Left colon (tissue), 2 donors: ENCODE measurements around the gene FHIT. TPM values are rescaled to one million over a fixed set of nuclear protein-coding genes. Genes with fewer than 3 reads are reported as not detected.

Experiments
- ATAC-seq: fragments of 200-7000 bp; cut with Tn5 transposase; one replicate; pipeline ENCODE4 v1.9.1; 2020; ENCODE audit warnings: mild to moderate bottlenecking, moderate library complexity
- DNase-seq, 2 donors: peaks; one replicate each; pipeline ENCODE4 v3.0.0-alpha.2; 2020
- intact Hi-C, 2 donors: fragments of 100-400 bp; cut with DNase I in 1 of 2; cut with micrococcal nuclease in 1 of 2; formaldehyde crosslinking; loops; one replicate each; pipeline versions ENCODE4 v1.11.2 to v1.14.0; 2022; cut with DNase I, micrococcal nuclease
- total RNA-seq, 2 donors: library from RNA; stranded (reverse); fragmentation: NEBNext Ultra II Directional; extraction: Animal tissue kit (Norgen Biotek cat#: 25700); gene quantifications; one replicate each; pipeline ENCODE4 v1.2.1, GENCODE V29; 2021
- donor health status: DM: no; HTN: no; CAD: no.
- donor health status: DM: yes; HTN: yes; CAD: no.

FHIT gene
- total RNA-seq, 2 donors from 2014 or later = 14.5 to 17.2 TPM

GRCh38 chr3:60771766-60772165, 479.5 kb downstream of the FHIT start:
- ATAC-seq (no peak), DNase-seq (no peak)
- intact Hi-C loops = no loop called here

GRCh38 chr3:60770532-60770931, 480.7 kb downstream of the FHIT start:
- ATAC-seq = no peak
- DNase-seq = no peak
- intact Hi-C loops = no loop called here

- ATAC-seq = no peak
- intact Hi-C loops = no loop called here
Observed at GRCh38 chr3:60767536-60767935, 483.7 kb downstream of the FHIT start.

DNA sequence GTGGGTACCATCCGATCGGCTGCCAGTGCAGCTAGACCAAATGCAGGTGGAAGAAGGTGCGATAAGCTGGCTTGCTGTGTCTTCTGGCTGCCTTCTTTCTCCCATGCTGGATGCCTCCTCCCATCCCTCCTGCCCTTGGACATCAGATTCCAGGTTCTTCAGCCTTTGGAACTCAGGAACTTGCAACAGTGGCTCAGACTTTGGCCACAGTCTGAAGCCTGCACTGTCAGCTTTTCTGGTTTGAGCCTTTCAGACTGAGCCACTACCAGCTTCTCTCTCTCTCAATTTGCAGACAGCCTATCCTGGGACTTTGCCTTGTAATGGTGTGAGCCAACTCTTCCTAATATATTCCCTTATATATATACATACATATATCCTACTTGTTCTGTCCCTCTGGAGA, 485.5 kb downstream of the FHIT start:
- DNase-seq (no peak), ATAC-seq (no peak)
- intact Hi-C loops = no loop called here

More at GRCh38 chr3:60767536-60767935, 483.7 kb downstream of the FHIT start:
- no peak for DNase-seq

- intact Hi-C loops = no loop called here
Observed at GRCh38 chr3:60764870-60765269, 486.4 kb downstream of the FHIT start.

DNA sequence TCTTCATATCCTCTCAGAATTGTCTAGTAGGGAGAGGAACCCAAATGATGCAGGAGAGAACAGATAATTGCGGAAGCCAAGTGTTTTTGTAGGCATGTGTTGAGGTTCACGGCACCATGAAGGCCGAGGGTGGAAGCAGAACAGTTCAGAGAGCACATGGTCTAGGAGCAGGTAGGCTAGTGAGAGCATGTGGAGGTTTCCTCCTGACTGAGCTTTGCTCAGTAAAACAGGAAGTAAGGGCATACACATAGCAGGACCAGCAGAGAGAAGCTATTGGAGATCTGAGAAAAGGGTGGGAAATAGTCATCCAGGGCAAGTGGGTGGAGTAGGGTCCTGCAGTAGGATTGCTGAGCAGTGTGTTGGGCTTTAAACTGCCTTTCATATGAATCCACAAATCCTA, 491.1 kb downstream of the FHIT start:
- ATAC-seq = no peak
- intact Hi-C loops = no loop called here
- no peak for DNase-seq

More at GRCh38 chr3:60764870-60765269, 486.4 kb downstream of the FHIT start:
- ATAC-seq (no peak), DNase-seq (no peak)

DNA sequence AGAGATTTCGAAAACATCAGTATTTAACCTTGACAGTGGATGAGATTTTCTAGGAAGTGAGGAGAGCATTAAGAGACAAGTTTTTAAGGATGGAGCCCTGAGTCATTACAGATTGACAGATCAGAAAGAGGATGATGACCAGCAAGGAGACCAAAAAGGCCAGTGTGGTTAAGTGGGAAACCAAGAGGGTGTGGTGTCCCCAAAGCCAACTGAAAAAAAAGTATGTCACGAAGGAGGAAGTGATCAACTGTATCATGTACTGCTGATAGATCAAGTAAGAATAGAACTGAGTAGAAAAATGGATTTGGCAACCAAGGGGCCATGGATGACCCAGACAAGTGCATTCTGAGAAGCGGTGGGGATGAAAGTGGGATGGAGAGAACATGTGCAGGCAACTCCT, 491.8 kb downstream of the FHIT start:
- intact Hi-C loops = no loop called here
- DNase-seq (no peak), ATAC-seq (no peak)

- DNase-seq = no peak
- intact Hi-C loops = no loop called here
- no peak for ATAC-seq
Observed at GRCh38 chr3:60758831-60759230, 492.4 kb downstream of the FHIT start.

GRCh38 chr3:60758171-60758570, 493.1 kb downstream of the FHIT start:
- DNase-seq (no peak), ATAC-seq (no peak)
- intact Hi-C loops = no loop called here

DNA sequence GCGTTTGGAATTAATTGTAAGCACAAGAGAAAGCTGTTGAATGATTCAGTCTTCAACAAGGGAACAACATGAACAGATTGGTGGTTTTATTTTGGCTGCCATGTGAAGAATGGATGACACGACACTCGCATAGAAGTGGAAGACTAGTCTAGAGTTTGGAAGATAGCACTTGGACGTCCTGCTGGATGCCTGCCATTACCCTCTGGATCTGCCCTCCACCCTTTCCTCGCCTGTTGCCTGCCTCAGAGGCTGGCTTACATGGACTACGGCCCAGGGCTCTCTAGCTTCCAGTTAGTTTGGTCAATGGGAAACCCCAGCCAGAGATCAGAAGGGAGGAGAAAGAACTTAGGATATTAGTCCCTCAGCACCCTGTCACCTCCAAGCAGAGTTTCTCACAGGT, 493.5 kb downstream of the FHIT start:
- ATAC-seq (no peak), DNase-seq (no peak)
- intact Hi-C loops = no loop called here

DNA sequence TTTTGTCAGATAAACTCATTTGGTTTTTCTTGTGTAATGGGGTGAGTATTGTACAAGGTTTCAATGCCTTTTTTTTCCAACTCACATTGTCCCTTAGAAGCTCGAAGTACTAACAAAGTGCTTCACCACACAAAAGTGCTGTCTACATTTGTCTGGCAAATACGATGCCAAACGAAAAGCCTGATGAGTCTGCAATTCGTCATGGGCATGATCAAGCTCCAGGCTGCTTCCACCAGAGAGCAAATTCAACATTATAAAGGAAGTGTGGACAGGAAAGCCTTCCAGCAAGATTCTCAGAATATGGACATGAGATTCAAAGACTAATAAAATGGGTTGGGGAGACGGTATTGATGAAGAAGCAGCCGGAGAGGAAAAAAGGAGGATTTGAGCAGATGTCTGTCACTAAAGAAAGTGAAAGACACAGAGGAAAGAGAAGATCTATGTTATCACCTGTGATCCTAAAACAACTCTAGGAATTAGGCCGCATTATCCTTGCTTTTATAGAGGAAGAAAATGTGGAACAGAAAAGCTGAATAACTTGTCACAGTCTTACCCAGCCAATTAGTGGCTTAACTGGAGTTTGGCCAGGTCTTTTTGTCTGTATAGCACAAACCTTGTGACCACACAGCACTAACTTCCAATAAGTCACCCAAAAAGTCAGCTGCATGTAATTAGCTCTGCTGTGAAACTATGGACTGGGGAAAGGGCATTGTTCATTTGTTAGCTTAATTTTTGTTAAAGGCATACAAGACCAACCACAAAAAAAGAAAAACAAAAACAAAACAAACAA, 494.8 kb downstream of the FHIT start:
- intact Hi-C loops = no loop called here
- ATAC-seq (no peak), DNase-seq (no peak)

- no peak for ATAC-seq
- intact Hi-C loops = no loop called here
- DNase-seq = no peak
Observed at GRCh38 chr3:60755094-60755493, 496.2 kb downstream of the FHIT start.

DNA sequence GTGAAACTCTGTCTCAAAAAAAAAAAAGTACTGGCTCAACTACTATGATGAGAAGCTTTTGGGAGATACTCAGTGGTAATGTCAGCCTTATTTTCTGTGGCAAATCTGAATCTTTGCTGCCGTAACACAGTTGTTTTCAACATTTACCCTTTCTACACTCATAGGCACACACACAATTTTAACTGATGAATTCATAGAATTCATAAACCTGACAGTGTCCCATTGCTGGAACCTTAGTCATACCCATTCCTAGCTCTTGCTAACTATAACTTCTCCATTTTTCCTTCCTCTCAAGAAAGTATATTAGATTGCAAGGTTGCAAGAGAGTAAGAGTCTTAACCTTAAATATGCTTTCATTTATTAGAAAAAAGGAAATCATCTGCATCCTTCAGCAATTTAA, 496.6 kb downstream of the FHIT start:
- DNase-seq (no peak), ATAC-seq (no peak)
- intact Hi-C loops = no loop called here

GRCh38 chr3:60752809-60753208, 498.4 kb downstream of the FHIT start:
- DNase-seq (no peak), ATAC-seq (no peak)
- intact Hi-C loops = no loop called here

DNA sequence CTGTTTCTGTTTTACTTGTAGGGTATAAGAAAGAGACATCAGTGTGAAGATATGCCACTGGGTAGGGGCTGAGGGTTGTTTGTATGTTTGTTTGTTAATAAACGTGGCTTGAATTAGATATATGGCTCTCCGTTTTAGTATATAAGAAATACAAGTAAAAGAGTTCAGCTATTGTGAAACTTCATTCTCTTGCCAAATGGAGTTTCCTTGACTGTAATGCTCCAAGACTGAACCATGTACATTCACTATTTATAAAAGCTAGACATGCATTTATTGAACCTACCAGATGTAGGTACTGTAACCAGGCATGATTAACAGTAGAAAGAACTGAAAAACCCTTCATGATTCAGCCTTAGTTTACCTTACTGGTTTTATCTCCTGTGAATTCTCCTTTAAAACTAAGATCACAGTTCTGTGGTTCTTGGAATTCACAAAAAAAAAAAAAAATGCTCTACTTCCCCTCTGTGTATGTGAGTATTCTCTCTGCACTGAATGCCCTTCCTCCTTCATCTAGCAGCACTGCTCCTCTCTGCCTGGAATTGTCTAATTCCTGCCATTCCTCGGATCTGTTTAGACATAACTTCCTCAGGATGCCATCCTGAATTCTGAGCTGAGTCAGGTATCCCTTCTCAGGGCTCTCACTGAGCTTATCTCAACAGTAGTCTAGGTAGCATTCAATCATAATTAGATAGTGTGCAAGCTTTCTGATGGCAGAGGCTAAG, 504.4 kb downstream of the FHIT start:
- ATAC-seq (no peak), DNase-seq (no peak)
- intact Hi-C loops = no loop called here

DNA sequence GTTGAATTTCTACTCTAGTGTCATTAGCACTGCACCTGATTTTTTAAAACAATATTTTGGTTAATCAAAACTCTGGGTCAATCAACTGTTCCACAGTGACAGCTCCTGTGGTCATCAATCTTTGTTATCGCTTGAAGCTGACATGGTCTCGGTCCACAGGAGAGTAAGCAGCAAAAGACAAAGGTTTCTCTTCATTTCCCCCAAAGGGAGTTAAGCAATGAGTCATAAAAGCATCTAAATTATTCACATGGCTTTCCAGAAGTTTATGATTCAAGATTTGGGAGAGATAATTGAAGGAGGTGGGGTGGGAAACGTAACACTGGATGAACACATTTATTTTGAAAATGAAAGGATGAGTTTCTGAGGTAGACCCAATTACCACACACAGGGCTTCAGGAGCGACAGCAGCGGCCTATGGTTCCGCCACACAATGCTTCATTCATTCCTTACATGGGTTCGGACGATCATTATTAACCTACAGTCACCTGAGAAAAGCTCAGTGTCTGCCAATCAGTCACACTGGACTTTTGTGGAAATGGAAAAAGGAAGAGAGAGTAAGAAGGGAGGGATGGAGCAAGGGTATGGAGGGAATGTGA, 505.1 kb downstream of the FHIT start:
- no peak for ATAC-seq
- DNase-seq = no peak
- intact Hi-C loops = no loop called here

DNA sequence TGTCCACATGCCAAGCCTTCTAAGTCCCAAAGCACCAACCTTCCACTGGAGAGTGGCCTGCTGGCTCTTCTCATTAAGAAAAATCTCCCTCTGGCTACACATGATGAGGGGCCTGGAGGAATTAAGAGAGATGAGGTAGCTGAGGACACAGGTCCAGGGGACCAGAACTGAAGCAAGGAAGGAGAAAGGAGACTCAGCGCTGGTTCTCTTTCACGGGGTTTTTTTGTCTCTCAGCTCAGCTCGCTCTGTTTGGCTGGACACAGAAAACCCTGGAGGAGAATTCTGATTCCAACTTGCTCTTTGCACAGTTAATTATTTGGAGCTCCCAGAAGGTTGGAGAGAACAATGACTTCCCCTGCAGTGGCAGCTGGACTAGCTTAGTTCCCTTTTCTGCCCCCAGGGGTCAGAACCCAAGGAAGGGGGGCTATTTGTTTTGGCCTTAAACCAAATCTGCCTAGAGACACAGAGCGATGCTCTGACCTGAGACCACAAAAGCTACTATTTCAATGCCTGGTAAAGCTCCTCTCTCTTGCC, 507.6 kb downstream of the FHIT start:
- ATAC-seq (no peak), DNase-seq (no peak)
- intact Hi-C loops = no loop called here

DNA sequence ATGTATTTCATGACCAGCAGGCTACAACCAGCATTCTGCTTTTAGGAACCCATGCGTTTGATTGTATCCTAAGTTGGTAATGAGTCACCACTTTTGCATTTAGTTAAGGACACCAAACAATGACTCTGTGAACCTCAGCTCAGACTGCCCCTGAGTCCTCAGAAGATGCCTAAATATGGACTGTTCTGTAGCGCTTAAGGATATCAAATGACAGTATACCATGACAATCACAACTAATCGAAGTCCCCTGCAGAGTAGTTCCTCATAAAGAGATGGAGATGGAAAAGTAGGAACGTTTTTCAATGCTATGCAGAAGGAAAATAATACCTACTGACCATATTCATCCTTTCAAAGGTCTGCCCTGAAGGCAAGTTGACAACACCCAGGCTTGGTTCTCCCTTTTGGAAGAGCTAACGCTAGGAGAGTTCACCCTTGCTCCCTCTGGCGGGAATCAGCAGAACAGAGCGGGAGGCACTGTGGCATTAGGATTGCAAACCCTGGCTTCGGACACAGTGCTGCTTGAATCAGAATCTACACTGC, 508.6 kb downstream of the FHIT start:
- DNase-seq (no peak), ATAC-seq (no peak)
- intact Hi-C loops = no loop called here

- intact Hi-C loops = no loop called here
- ATAC-seq (no peak), DNase-seq (no peak)
Observed at GRCh38 chr3:60737633-60738399, 513.4 kb downstream of the FHIT start.
